ENCODE data around the gene PMFBP1. TPM values are rescaled to one million over a fixed set of nuclear protein-coding genes. Genes with fewer than 3 reads are reported as not detected.

Gene PMFBP1
- total RNA-seq, 1 experiment from 2014 or later = 2.7 TPM

GRCh38 chr16:72093448-72094265, 78.3 kb downstream of the PMFBP1 start, which contains the start of the genes DHX38 and TXNL4B:
DHX38 (plus strand) TSS chr16:72093847; CDS start chr16:72096158, 2,311 bp downstream.
TXNL4B (minus strand) TSS chr16:72093620; CDS start chr16:72090749, 2,871 bp downstream.
- H2BK120ac ChIP-seq (ENCODE audit: low read depth, low read length, poor library complexity, severe bottlenecking) = no peak within 1 kb of the TSS
- no peak within 1 kb of the TSS for H4K8ac ChIP-seq (replicated peaks; ENCODE audit: insufficient read length, low read depth, low read length)
- H4K20me1 ChIP-seq (ENCODE audit: control insufficient read depth, insufficient read depth, insufficient read length) = no peaks in the 10 kb centered on the region
- peak within 1 kb of the TSS; percentile 85 for H3K9ac ChIP-seq (ENCODE audit: extremely low read depth, insufficient read length, low read length)
- no peak within 1 kb of the TSS for H2BK12ac ChIP-seq (ENCODE audit: insufficient read length, low read depth, low read length)
- no peak within 1 kb of the TSS for H3K4ac ChIP-seq (ENCODE audit: low read depth, low read length)
- WGBS (ENCODE audit: extremely low coverage, insufficient read length, low lambda C conversion rate) = no CpG with 5 or more reads among the region's 43 CpGs
- Mint-ChIP-seq H3K36me3 (ENCODE audit: insufficient read depth in 1 of 3, low read depth in 3 of 3) (peaks cover 2 to 39% (median 38%) of the 10 kb centered on the region in 3 experiments; a peak in 5 of 7 replicates), H3K4me1 (peaks cover 14 to 16% of the 10 kb centered on the region in 2 experiments), H3K27me3 (ENCODE audit: low read depth) (no peaks in the 10 kb centered on the region), H3K27ac (peak within 1 kb of the TSS; percentile 96 to 99 (median 99)), H3K4me3 (peak within 1 kb of the TSS; percentile 98), H3K9me3 (no peaks in the 10 kb centered on the region)
- H2BK20ac ChIP-seq (ENCODE audit: low read depth, low read length, poor library complexity, severe bottlenecking) = no peak within 1 kb of the TSS
- H3K79me2 ChIP-seq (ENCODE audit: insufficient read depth, low read length) = peaks cover 12% of the 10 kb centered on the region; the same call in 1 of the 2 replicates
- peak within 1 kb of the TSS; percentile 67 for H3K14ac ChIP-seq (ENCODE audit: insufficient read depth, low read length)
- TF ChIP-seq CTCF (conservative IDR thresholded peaks at IDR 0.05) = no peak
- H2AK5ac ChIP-seq (ENCODE audit: insufficient read length, low read length) = no peak within 1 kb of the TSS
- H2AFZ ChIP-seq (ENCODE audit: low read length) = peak within 1 kb of the TSS; percentile 69
- H3K23me2 ChIP-seq (ENCODE audit: insufficient read length, low read depth, low read length, poor library complexity, severe bottlenecking) = peaks cover 6% of the 10 kb centered on the region
- H3K9me3 ChIP-seq (ENCODE audit: control insufficient read depth, low read depth, low read length) = no peaks in the 10 kb centered on the region
- no peak within 1 kb of the TSS for H3K27ac ChIP-seq (ENCODE audit: insufficient read length, low read depth, low read length)
- peaks cover 7% of the 10 kb centered on the region for H3K79me1 ChIP-seq (ENCODE audit: insufficient read depth, low read depth, low read length, poor library complexity, severe bottlenecking)
- no peak within 1 kb of the TSS for H3K56ac ChIP-seq (ENCODE audit: insufficient read length, low read depth, low read length)
- DNase-seq = peak; percentile 99
- no peak within 1 kb of the TSS for H2BK15ac ChIP-seq (ENCODE audit: low read depth, low read length)
- no peak within 1 kb of the TSS for H3T11ph ChIP-seq (ENCODE audit: low read length)
- peak within 1 kb of the TSS; percentile 93 for H3K4me2 ChIP-seq (ENCODE audit: insufficient read depth, insufficient read length, low read length)
- no peak within 1 kb of the TSS for H4K91ac ChIP-seq (ENCODE audit: insufficient read length, low read depth, low read length)
- no peaks in the 10 kb centered on the region for H3K27me3 ChIP-seq (ENCODE audit: insufficient read depth, low read length)
- no peak within 1 kb of the TSS for H2BK5ac ChIP-seq (ENCODE audit: insufficient read length, low read length)
- H4K5ac ChIP-seq (ENCODE audit: insufficient read length, low read depth, low read length) = no peak within 1 kb of the TSS
- H3K4me1 ChIP-seq (ENCODE audit: insufficient read depth, low read length) = peaks cover 7% of the 10 kb centered on the region; the same call in 1 of the 2 replicates
- peak within 1 kb of the TSS; percentile 74 for H3K18ac ChIP-seq (ENCODE audit: insufficient read length, low read depth, low read length)
- peak within 1 kb of the TSS; percentile 70 for H3K23ac ChIP-seq (ENCODE audit: insufficient read length, low read depth, low read length)
